Prostate gland (tissue), 2 donors: Measurements from ENCODE around the gene PRTG.

Experiments
- CTCF ChIP-seq, 4 experiments: fragments of 200-600 bp in 2 of 4; fragments of 450-650 bp in 2 of 4; sonication (generic) in 2 of 4; IDR thresholded peaks; 1 replicate in 3 of 4; 2 replicates in 1 of 4; pipeline ENCODE4 v1.5.1; 2016 to 2019; ENCODE audit warnings: antibody characterized with exemption in 4 of 4, mild to moderate bottlenecking in 2 of 4, moderate library complexity in 2 of 4
- POLR2A ChIP-seq: fragments of 450-650 bp; IDR thresholded peaks from one replicate; pipeline ENCODE4 v1.6.1; 2016; ENCODE audit warnings: antibody characterized with exemption, mild to moderate bottlenecking

DNA sequence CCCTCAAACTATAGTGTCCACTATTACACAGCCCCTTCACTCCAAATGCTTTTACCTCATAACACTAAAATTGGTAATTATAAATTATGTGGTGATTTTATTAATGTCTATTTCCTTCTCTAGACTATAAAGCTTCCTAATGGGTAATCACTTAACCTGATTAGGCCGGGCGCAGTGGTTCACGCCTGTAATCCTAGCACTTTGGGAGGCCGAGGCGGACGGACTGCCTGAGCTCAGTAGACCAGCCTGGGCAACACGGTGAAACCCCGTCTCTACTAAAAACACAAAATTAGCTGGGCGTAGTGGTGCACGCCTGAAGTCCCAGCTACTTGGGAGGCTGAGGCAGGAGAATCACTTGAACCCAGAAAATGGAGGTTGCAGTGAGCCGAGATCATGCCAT lies 83.5 kb downstream of the PRTG start:
- TF ChIP-seq CTCF (IDR thresholded peaks at IDR 0.05) (no peak), POLR2A (no peak)
